ENCODE data around the gene PTPRG.

Gene PTPRG

GRCh38 chr3:61771976-61772375 is 210.6 kb downstream of the PTPRG start:
- no peak for DNase-seq

- no peak for DNase-seq
These were observed 211.1 kb downstream of the PTPRG start for GRCh38 chr3:61772456-61772855.

- no peak for DNase-seq
These were observed 213.0 kb downstream of the PTPRG start for GRCh38 chr3:61774279-61774890.

GRCh38 chr3:61776390-61776789 is 215.0 kb downstream of the PTPRG start:
- no peak for DNase-seq

GRCh38 chr3:61777483-61777882 is 216.1 kb downstream of the PTPRG start:
- DNase-seq, result no peak

- DNase-seq, result no peak
These were observed 216.7 kb downstream of the PTPRG start for GRCh38 chr3:61778095-61778494.

GRCh38 chr3:61780016-61780415 is 218.6 kb downstream of the PTPRG start:
- no peak for DNase-seq

GRCh38 chr3:61780455-61781228 is 219.3 kb downstream of the PTPRG start:
- no peak for DNase-seq

- DNase-seq, result no peak
These were observed 222.8 kb downstream of the PTPRG start for GRCh38 chr3:61783993-61784718.

- no peak for DNase-seq
These were observed 227.5 kb downstream of the PTPRG start for GRCh38 chr3:61788623-61789507.

- DNase-seq, result no peak
These were observed 228.5 kb downstream of the PTPRG start for GRCh38 chr3:61789861-61790260.

GRCh38 chr3:61790411-61790810 is 229.0 kb downstream of the PTPRG start:
- no peak for DNase-seq

GRCh38 chr3:61793056-61793455 is 231.7 kb downstream of the PTPRG start:
- no peak for DNase-seq

GRCh38 chr3:61793521-61793920 is 232.2 kb downstream of the PTPRG start:
- DNase-seq, result no peak

- DNase-seq, result no peak
These were observed 233.0 kb downstream of the PTPRG start for GRCh38 chr3:61794341-61794740.

- no peak for DNase-seq
These were observed 233.6 kb downstream of the PTPRG start for GRCh38 chr3:61794961-61795360.

GRCh38 chr3:61796088-61796680 is 234.8 kb downstream of the PTPRG start:
- DNase-seq, result no peak

GRCh38 chr3:61796911-61797310 is 235.5 kb downstream of the PTPRG start:
- no peak for DNase-seq

GRCh38 chr3:61802772-61803171 is 241.4 kb downstream of the PTPRG start:
- DNase-seq, result no peak

GRCh38 chr3:61803983-61804382 is 242.6 kb downstream of the PTPRG start:
- DNase-seq, result no peak

GRCh38 chr3:61804782-61805181 is 243.4 kb downstream of the PTPRG start:
- DNase-seq, result no peak

- no peak for DNase-seq
These were observed 244.2 kb downstream of the PTPRG start for GRCh38 chr3:61805510-61806080.
